IgD-negative memory B cell (primary cell): ENCODE results near the gene APLP2. TPM values are rescaled to one million over a fixed set of nuclear protein-coding genes. Genes with fewer than 3 reads are reported as not detected.

Experiments
- H3K27ac Mint-ChIP-seq, 3 donors: one replicate each; pipeline ENCODE4 v1.8.0; 2020 to 2022; ENCODE audit warnings: mild to moderate bottlenecking in 3 of 3, mixed read lengths in 3 of 3, moderate library complexity in 1 of 3
- H3K27me3 Mint-ChIP-seq: one replicate; pipeline ENCODE4 v1.8.0; 2021; ENCODE audit warnings: mixed read lengths
- H3K36me3 Mint-ChIP-seq: one replicate; pipeline ENCODE4 v1.8.0; 2020; ENCODE audit warnings: mild to moderate bottlenecking, mixed read lengths
- H3K4me1 Mint-ChIP-seq, 3 donors: one replicate each; pipeline ENCODE4 v1.8.0; 2020 to 2022; ENCODE audit warnings: mixed read lengths in 3 of 3, mild to moderate bottlenecking in 1 of 3
- H3K4me3 Mint-ChIP-seq, 4 donors: one replicate each; pipeline ENCODE4 v1.8.0; 2020 to 2022; ENCODE audit warnings: mild to moderate bottlenecking in 4 of 4, mixed read lengths in 4 of 4, moderate library complexity in 3 of 4
- H3K9me3 Mint-ChIP-seq, 3 donors: one replicate each; pipeline ENCODE4 v1.8.0; 2020 to 2021; ENCODE audit warnings: mixed read lengths in 3 of 3, mild to moderate bottlenecking in 1 of 3
- polyA plus RNA-seq: library from polyadenylated mRNA; unstranded; fragments of 300-500 nt; fragmentation: Illumina TruSeq; gene quantifications from one replicate; pipeline ENCODE4 v1.2.3, GENCODE V29; 2021

The APLP2 gene
- polyA plus RNA-seq, 1 donor from 2014 or later, result 36.3 TPM

- Mint-ChIP-seq H3K4me3 (peak overlapping the region; percentile 90 to 99 (median 98)), H3K27ac (peak overlapping the region; percentile 91 to 98 (median 92)), H3K36me3 (no peaks in the 10 kb centered on the region), H3K4me1 (peaks cover 10 to 27% (median 13%) of the 10 kb centered on the region in 3 donors), H3K9me3 (no peaks in the 10 kb centered on the region), H3K27me3 (peaks cover 23% of the 10 kb centered on the region)
Measured at GRCh38 chr11:130068986-130069658, 572 bp upstream of the APLP2 start.

DNA sequence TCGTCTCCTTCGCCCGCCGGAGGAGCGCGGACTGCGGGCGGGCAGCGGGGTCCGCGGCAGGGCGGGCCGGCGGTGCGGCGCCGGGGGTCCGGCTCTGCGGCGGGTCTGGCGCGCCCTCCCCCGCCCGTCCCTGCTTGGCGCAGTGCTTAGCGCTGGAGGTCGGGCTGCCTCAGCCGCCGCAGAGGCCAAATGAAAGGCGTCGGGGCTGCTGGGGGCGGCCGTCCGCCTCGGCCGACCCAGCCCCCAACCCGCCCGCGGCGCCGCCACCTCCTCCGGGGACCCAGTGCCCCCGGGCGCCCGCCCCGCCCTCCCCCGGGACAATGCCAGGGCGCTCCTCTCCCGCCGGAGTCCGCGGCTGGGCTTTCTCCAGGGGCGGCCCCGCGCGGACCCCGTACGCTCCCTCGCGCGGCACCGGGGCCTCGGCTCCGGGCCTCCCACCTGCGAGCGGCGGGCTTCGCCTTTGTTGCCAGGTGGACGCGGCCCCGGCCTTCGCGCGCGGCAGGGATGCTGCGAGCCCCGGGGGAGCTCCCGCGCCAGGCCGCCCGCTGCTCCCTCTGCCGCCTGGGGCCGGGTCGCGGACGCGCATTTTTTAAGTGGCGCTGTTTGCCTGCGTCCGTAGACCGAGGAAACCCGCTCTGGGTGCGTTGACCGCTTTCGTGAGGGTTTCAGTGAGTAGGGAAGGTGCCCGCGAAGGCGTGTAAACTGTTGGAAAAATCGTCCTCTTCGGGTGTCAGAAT lies 583 bp downstream of the APLP2 start:
- no peaks in the 10 kb centered on the region for H3K36me3 Mint-ChIP-seq
- no peaks in the 10 kb centered on the region for H3K9me3 Mint-ChIP-seq
- H3K27ac Mint-ChIP-seq, result peak overlapping the region; percentile 74 to 98 (median 92)
- H3K27me3 Mint-ChIP-seq, result peaks cover 14% of the 10 kb centered on the region
- H3K4me1 Mint-ChIP-seq, result peaks cover 10 to 27% (median 13%) of the 10 kb centered on the region in 3 donors
- H3K4me3 Mint-ChIP-seq, result peak overlapping the region; percentile 92 to 99 (median 98)

DNA sequence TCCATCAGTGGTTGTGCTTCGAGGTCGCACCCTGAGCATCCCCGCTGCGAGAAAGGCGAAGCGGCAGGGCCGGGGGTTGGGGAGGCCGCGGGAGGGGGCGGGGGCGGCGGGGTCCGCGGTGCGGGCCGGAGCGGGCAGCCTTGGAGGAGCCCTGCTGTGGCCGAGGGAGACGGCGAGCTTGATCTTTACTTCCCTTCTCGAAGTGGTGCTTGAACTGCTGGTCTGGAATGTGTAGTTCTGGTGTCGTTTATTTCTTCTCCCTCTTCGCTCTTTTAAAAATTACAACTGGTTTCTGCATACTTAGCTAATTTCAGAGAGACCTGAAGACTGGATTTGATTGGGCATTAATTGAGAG lies 1.1 kb downstream of the APLP2 start:
- peak overlapping the region in 2 of 3 donors; percentile 40 to 74 for H3K27ac Mint-ChIP-seq
- peaks cover 10 to 27% (median 13%) of the 10 kb centered on the region in 3 donors for H3K4me1 Mint-ChIP-seq

GRCh38 chr11:130071211-130071712 lies 1.6 kb downstream of the APLP2 start:
- H3K27ac Mint-ChIP-seq, result peak overlapping the region in 2 of 3 donors; percentile 40 to 60
- H3K9me3 Mint-ChIP-seq, result no peaks in the 10 kb centered on the region
- no peaks in the 10 kb centered on the region for H3K36me3 Mint-ChIP-seq
- H3K27me3 Mint-ChIP-seq, result peaks cover 10% of the 10 kb centered on the region
- H3K4me1 Mint-ChIP-seq, result peaks cover 10 to 27% (median 13%) of the 10 kb centered on the region in 3 donors
- peak overlapping the region; percentile 81 to 96 (median 89) for H3K4me3 Mint-ChIP-seq

More for the DNA sequence above, 1.1 kb downstream of the APLP2 start:
- Mint-ChIP-seq H3K4me3 (peak overlapping the region; percentile 81 to 96 (median 89)), H3K36me3 (no peaks in the 10 kb centered on the region), H3K9me3 (no peaks in the 10 kb centered on the region), H3K27me3 (peaks cover 11% of the 10 kb centered on the region)

GRCh38 chr11:130074736-130075135 lies 5.0 kb downstream of the APLP2 start:
- Mint-ChIP-seq H3K4me1 (peaks cover 3 to 18% (median 8%) of the 10 kb centered on the region in 3 donors), H3K4me3 (no peak overlapping the region), H3K27ac (no peak overlapping the region), H3K27me3 (peaks cover 7% of the 10 kb centered on the region), H3K36me3 (no peaks in the 10 kb centered on the region), H3K9me3 (no peaks in the 10 kb centered on the region)

- Mint-ChIP-seq H3K4me1 (peaks cover 0 to 3% (median 0%) of the 10 kb centered on the region in 3 donors), H3K27me3 (peaks cover 1% of the 10 kb centered on the region), H3K9me3 (no peaks in the 10 kb centered on the region), H3K36me3 (no peaks in the 10 kb centered on the region), H3K4me3 (no peak overlapping the region), H3K27ac (peak overlapping the region in 1 of 3 donors; percentile 21)
Measured at GRCh38 chr11:130076778-130077481, 7.2 kb downstream of the APLP2 start.

- Mint-ChIP-seq H3K4me3 (no peak overlapping the region), H3K4me1 (no peaks in the 10 kb centered on the region), H3K27ac (no peak overlapping the region), H3K36me3 (no peaks in the 10 kb centered on the region), H3K9me3 (no peaks in the 10 kb centered on the region), H3K27me3 (no peaks in the 10 kb centered on the region)
Measured at GRCh38 chr11:130077671-130078070, 8.0 kb downstream of the APLP2 start.

GRCh38 chr11:130078080-130078479 lies 8.4 kb downstream of the APLP2 start:
- H3K4me3 Mint-ChIP-seq, result no peak overlapping the region
- H3K27me3 Mint-ChIP-seq, result no peaks in the 10 kb centered on the region
- H3K36me3 Mint-ChIP-seq, result no peaks in the 10 kb centered on the region
- H3K9me3 Mint-ChIP-seq, result no peaks in the 10 kb centered on the region
- H3K4me1 Mint-ChIP-seq, result no peaks in the 10 kb centered on the region
- no peak overlapping the region for H3K27ac Mint-ChIP-seq

GRCh38 chr11:130085671-130086290 lies 16.1 kb downstream of the APLP2 start:
- Mint-ChIP-seq H3K4me3 (no peak overlapping the region), H3K4me1 (peaks cover 2 to 5% (median 4%) of the 10 kb centered on the region in 3 donors), H3K9me3 (peaks cover 0 to 1% (median 0%) of the 10 kb centered on the region in 3 donors), H3K27ac (no peak overlapping the region), H3K27me3 (peaks cover 3% of the 10 kb centered on the region), H3K36me3 (peaks cover 2% of the 10 kb centered on the region)

- no peak overlapping the region for H3K27ac Mint-ChIP-seq
- peaks cover 0 to 1% (median 0%) of the 10 kb centered on the region in 3 donors for H3K9me3 Mint-ChIP-seq
- peaks cover 2 to 5% (median 4%) of the 10 kb centered on the region in 3 donors for H3K4me1 Mint-ChIP-seq
Measured at GRCh38 chr11:130086669-130087068, 17.0 kb downstream of the APLP2 start.

GRCh38 chr11:130087294-130087926 lies 17.7 kb downstream of the APLP2 start:
- H3K36me3 Mint-ChIP-seq, result peaks cover 2% of the 10 kb centered on the region
- H3K27ac Mint-ChIP-seq, result no peak overlapping the region
- no peak overlapping the region for H3K4me3 Mint-ChIP-seq
- peaks cover 3% of the 10 kb centered on the region for H3K27me3 Mint-ChIP-seq
- H3K4me1 Mint-ChIP-seq, result peaks cover 2 to 5% (median 4%) of the 10 kb centered on the region in 3 donors
- peaks cover 0 to 1% (median 0%) of the 10 kb centered on the region in 3 donors for H3K9me3 Mint-ChIP-seq

More at GRCh38 chr11:130086669-130087068, 17.0 kb downstream of the APLP2 start:
- Mint-ChIP-seq H3K36me3 (peaks cover 2% of the 10 kb centered on the region), H3K27me3 (peaks cover 3% of the 10 kb centered on the region), H3K4me3 (no peak overlapping the region)

- H3K27ac Mint-ChIP-seq, result no peak overlapping the region
- peaks cover 4 to 8% (median 6%) of the 10 kb centered on the region in 3 donors for H3K4me1 Mint-ChIP-seq
- H3K4me3 Mint-ChIP-seq, result no peak overlapping the region
- H3K9me3 Mint-ChIP-seq, result peaks cover 0 to 1% (median 0%) of the 10 kb centered on the region in 3 donors
- peaks cover 3% of the 10 kb centered on the region for H3K27me3 Mint-ChIP-seq
- H3K36me3 Mint-ChIP-seq, result peaks cover 2% of the 10 kb centered on the region
Measured at GRCh38 chr11:130088217-130088616, 18.5 kb downstream of the APLP2 start.

- Mint-ChIP-seq H3K4me3 (peak overlapping the region in 1 of 4 donors; percentile 7), H3K9me3 (peaks cover 0 to 1% (median 0%) of the 10 kb centered on the region in 3 donors), H3K27ac (no peak overlapping the region), H3K4me1 (peaks cover 4 to 11% (median 6%) of the 10 kb centered on the region in 3 donors), H3K27me3 (peaks cover 3% of the 10 kb centered on the region), H3K36me3 (no peaks in the 10 kb centered on the region)
Measured at GRCh38 chr11:130088919-130089673, 19.4 kb downstream of the APLP2 start.
